ENCODE measurements around the gene DOCK4. TPM values are rescaled to one million over a fixed set of nuclear protein-coding genes. Genes with fewer than 3 reads are reported as not detected.

The DOCK4 gene
- total RNA-seq, 1 donor from 2014 or later = 13.9 TPM

- no peak for ATAC-seq
- intact Hi-C loops (cut with micrococcal nuclease) = no loop called here
- DNase-seq = no peak
These were observed 498.1 kb downstream of the DOCK4 start for GRCh38 chr7:111708072-111708471.

- DNase-seq (no peak), ATAC-seq (no peak)
- intact Hi-C loops (cut with micrococcal nuclease) = no loop called here
These were observed 500.4 kb downstream of the DOCK4 start for GRCh38 chr7:111705807-111706206.

- intact Hi-C loops (cut with micrococcal nuclease) = no loop called here
- DNase-seq (no peak), ATAC-seq (no peak)
These were observed 508.4 kb downstream of the DOCK4 start for GRCh38 chr7:111697771-111698170.

- ATAC-seq (no peak), DNase-seq (no peak)
- intact Hi-C loops (cut with micrococcal nuclease) = no loop called here
These were observed 511.8 kb downstream of the DOCK4 start for GRCh38 chr7:111694376-111694775.

- no peak for DNase-seq
- intact Hi-C loops (cut with micrococcal nuclease) = no loop called here
- ATAC-seq = no peak
These were observed 515.7 kb downstream of the DOCK4 start for GRCh38 chr7:111690364-111691111.

GRCh38 chr7:111685349-111685748 is 520.9 kb downstream of the DOCK4 start:
- ATAC-seq (no peak), DNase-seq (no peak)
- intact Hi-C loops (cut with micrococcal nuclease) = no loop called here

- ATAC-seq (no peak), DNase-seq (no peak)
- intact Hi-C loops (cut with micrococcal nuclease) = no loop called here
These were observed 523.4 kb downstream of the DOCK4 start for GRCh38 chr7:111682588-111683340.

GRCh38 chr7:111681242-111681641 is 525.0 kb downstream of the DOCK4 start:
- no peak for ATAC-seq
- DNase-seq = no peak
- intact Hi-C loops (cut with micrococcal nuclease) = no loop called here

- DNase-seq (no peak), ATAC-seq (no peak)
- intact Hi-C loops (cut with micrococcal nuclease) = no loop called here
These were observed 527.2 kb downstream of the DOCK4 start for GRCh38 chr7:111678986-111679385.

GRCh38 chr7:111678281-111678680 is 527.9 kb downstream of the DOCK4 start:
- ATAC-seq = no peak

GRCh38 chr7:111677848-111678247 is 528.4 kb downstream of the DOCK4 start:
- intact Hi-C loops (cut with micrococcal nuclease) = no loop called here
- ATAC-seq (no peak), DNase-seq (no peak)

More at GRCh38 chr7:111678281-111678680, 527.9 kb downstream of the DOCK4 start:
- intact Hi-C loops (cut with micrococcal nuclease) = no loop called here
- DNase-seq = no peak

- no peak for ATAC-seq
- intact Hi-C loops (cut with micrococcal nuclease) = no loop called here
These were observed 529.4 kb downstream of the DOCK4 start for GRCh38 chr7:111676811-111677210.

More at GRCh38 chr7:111676811-111677210, 529.4 kb downstream of the DOCK4 start:
- no peak for DNase-seq

Other genes starting within 250 kb of the DOCK4 start
- 17.0 TPM for gene ZNF277, start 296 bp upstream of the DOCK4 start, total RNA-seq
- gene IFRD1, start 244.1 kb upstream of the DOCK4 start, total RNA-seq = 20.6 TPM